ENCODE data around the gene GXYLT2.

- TF ChIP-seq CTCF (IDR thresholded peaks at IDR 0.05) (no peak), POLR2A (IDR thresholded peaks at IDR 0.05) (no peak)
Observed at GRCh38 chr3:72909591-72909990, 21.7 kb downstream of the GXYLT2 start.
